Gastroesophageal sphincter (tissue), 4 donors: ENCODE measurements around the gene MALT1. TPM values are rescaled to one million over a fixed set of nuclear protein-coding genes. Genes with fewer than 3 reads are reported as not detected.
"Not testable (repeated sequence)": the region's sequence is repeated elsewhere in the genome, so short reads cannot be mapped to it uniquely, and the experiment has no call there.

Experiments
- ATAC-seq: fragments of 150-250 bp; one replicate; pipeline ENCODE4 v1.9.1; 2016; ENCODE audit warnings: mild to moderate bottlenecking, moderate library complexity
- H3K27ac ChIP-seq, 4 donors: fragments of 200-600 bp; sonication (generic) in 3 of 4; 1 replicate in 3 of 4; 2 replicates in 1 of 4; pipeline ENCODE4 v1.5.1; 2016 to 2019
- H3K27me3 ChIP-seq: fragments of 200-600 bp; sonication (generic); one replicate; pipeline ENCODE4 v1.5.1; 2019
- H3K36me3 ChIP-seq, 2 donors: fragments of 200-600 bp; sonication (generic); one replicate each; pipeline ENCODE4 v1.5.1; 2019; ENCODE audit warnings: control low read depth in 1 of 2
- H3K4me1 ChIP-seq, 3 donors: fragments of 200-600 bp; sonication (generic); 1 replicate in 2 of 3; 2 replicates in 1 of 3; pipeline ENCODE4 v1.5.1; 2016 to 2019; ENCODE audit warnings: control low read depth in 2 of 3
- H3K4me3 ChIP-seq, 2 donors: fragments of 200-600 bp; sonication (generic); one replicate each; pipeline ENCODE4 v1.5.1; 2019; ENCODE audit warnings: mild to moderate bottlenecking in 1 of 2, moderate library complexity in 1 of 2
- H3K9me3 ChIP-seq, 3 donors: fragments of 200-600 bp; sonication (generic); one replicate each; pipeline ENCODE4 v1.5.1; 2017 to 2019; ENCODE audit warnings: control low read depth in 2 of 3
- EP300 ChIP-seq: sonication (generic); formaldehyde crosslinking; IDR thresholded peaks from one replicate; pipeline ENCODE4 v1.6.1; 2017; ENCODE audit warnings: antibody characterized with exemption, mild to moderate bottlenecking
- POLR2A ChIP-seq, 2 donors: fragments of 450-650 bp; IDR thresholded peaks; one replicate each; pipeline ENCODE4 v1.6.1; 2017; ENCODE audit warnings: antibody characterized with exemption in 2 of 2, mild to moderate bottlenecking in 2 of 2, moderate library complexity in 1 of 2
- POLR2AphosphoS5 ChIP-seq: sonication (generic); formaldehyde crosslinking; IDR thresholded peaks from one replicate; pipeline ENCODE4 v1.6.1; 2017; ENCODE audit warnings: antibody characterized with exemption
- WGBS, 2 donors: methylation state at CpG; one replicate each; pipeline ENCODE4 v1.1.5; 2018; ENCODE audit warnings: low coverage in 1 of 2; 5-methylcytosine and 5-hydroxymethylcytosine counted together
- total RNA-seq, 4 donors: library from RNA; depleted of rRNA; stranded (reverse); fragments of >200 nt; gene quantifications; one replicate each; pipeline ENCODE4 v1.1.0, GENCODE V29; 2016
- TF ChIP-seq, protein P1 (sequence below), 4 experiments: fragments of 200-600 bp in 2 of 4; fragments of 450-650 bp in 2 of 4; sonication (generic) in 1 of 4; IDR thresholded peaks; one replicate each; pipeline ENCODE4 v1.5.1; 2017 to 2019; ENCODE audit warnings: antibody characterized with exemption in 4 of 4, mild to moderate bottlenecking in 2 of 4, moderate library complexity in 2 of 4

The MALT1 gene
- total RNA-seq, 4 donors from 2014 or later, result 19.4 to 26.6 (median 24.1) TPM

DNA sequence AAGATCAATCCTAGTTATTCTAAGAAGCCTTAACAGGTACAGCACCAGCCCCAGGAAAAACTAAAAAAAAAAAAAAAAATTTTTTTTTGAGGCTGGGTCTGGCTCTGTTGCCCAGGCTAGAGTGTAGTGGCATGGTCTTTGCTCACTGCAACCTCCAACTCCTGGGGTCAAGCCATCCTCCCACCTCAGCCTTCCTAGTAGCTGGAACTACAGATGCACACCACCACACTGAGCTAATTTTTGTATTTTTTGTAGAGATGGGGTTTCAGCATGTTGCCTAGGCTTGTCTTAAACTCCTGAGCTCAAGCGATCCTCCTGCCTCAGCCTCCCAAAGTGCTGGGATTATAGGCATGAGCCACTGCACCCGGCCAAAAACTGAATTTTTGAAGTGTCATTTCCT lies 32.0 kb upstream of the MALT1 start:
- Histone ChIP-seq H3K9me3 (no peaks in the 10 kb centered on the region), H3K4me3 (no peak overlapping the region), H3K27ac (no peak overlapping the region), H3K27me3 (no peaks in the 10 kb centered on the region), H3K4me1 (no peaks in the 10 kb centered on the region), H3K36me3 (no peaks in the 10 kb centered on the region)
- no peak for ATAC-seq
- TF ChIP-seq EP300 (no peak), POLR2A (IDR thresholded peaks at IDR 0.05) (no peak), POLR2AphosphoS5 (no peak)
- TF ChIP-seq, protein P1, sequence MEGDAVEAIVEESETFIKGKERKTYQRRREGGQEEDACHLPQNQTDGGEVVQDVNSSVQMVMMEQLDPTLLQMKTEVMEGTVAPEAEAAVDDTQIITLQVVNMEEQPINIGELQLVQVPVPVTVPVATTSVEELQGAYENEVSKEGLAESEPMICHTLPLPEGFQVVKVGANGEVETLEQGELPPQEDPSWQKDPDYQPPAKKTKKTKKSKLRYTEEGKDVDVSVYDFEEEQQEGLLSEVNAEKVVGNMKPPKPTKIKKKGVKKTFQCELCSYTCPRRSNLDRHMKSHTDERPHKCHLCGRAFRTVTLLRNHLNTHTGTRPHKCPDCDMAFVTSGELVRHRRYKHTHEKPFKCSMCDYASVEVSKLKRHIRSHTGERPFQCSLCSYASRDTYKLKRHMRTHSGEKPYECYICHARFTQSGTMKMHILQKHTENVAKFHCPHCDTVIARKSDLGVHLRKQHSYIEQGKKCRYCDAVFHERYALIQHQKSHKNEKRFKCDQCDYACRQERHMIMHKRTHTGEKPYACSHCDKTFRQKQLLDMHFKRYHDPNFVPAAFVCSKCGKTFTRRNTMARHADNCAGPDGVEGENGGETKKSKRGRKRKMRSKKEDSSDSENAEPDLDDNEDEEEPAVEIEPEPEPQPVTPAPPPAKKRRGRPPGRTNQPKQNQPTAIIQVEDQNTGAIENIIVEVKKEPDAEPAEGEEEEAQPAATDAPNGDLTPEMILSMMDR (IDR thresholded peaks at IDR 0.05), result no peak
- 96 to 100% methylated on average over 2 of the region's 2 CpGs for WGBS, 2 donors

DNA sequence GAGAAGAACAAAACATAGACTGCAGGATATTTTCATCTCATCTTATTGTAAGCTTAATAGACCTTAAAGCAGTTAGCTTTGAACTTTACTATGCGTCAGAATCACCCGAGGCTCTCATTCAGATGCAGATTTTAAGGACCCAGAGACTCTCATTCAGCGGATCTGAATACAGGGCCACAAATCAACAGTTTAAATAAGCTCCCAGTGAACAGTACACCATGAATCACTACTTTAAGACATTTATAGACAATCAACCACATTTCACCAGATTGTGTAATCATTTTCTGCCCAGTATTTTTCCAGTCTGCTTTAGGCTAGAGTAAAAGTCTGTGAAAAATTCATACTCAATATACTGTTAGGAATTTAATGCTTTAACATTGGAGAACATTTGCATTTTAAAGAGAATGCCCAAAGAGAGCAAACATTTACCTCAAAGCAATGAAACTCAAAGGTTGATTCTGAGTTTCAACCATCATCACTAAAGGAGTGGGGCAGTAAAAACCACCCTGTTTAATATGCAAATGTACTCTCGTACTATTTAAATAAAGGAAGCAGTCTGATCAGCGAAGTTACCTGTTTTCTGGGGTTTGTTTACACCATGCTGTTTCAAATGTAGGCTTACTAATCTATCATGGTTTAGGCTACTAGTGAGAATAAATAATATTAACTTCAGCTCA lies 31.4 kb upstream of the MALT1 start:
- Histone ChIP-seq H3K27ac (no peak overlapping the region), H3K27me3 (no peaks in the 10 kb centered on the region), H3K4me3 (no peak overlapping the region), H3K9me3 (no peaks in the 10 kb centered on the region), H3K36me3 (no peaks in the 10 kb centered on the region), H3K4me1 (no peaks in the 10 kb centered on the region)
- WGBS, 2 donors, result 77 to 87% methylated on average over 5 of the region's 5 CpGs
- TF ChIP-seq, protein P1 (IDR thresholded peaks at IDR 0.05), result no peak
- TF ChIP-seq POLR2A (IDR thresholded peaks at IDR 0.05), result no peak
- no peak for ATAC-seq

- Histone ChIP-seq H3K36me3 (no peaks in the 10 kb centered on the region), H3K27ac (no peak overlapping the region), H3K27me3 (no peaks in the 10 kb centered on the region), H3K9me3 (no peaks in the 10 kb centered on the region), H3K4me3 (no peak overlapping the region), H3K4me1 (no peaks in the 10 kb centered on the region)
- TF ChIP-seq POLR2A (IDR thresholded peaks at IDR 0.05) (no peak), EP300 (no peak), POLR2AphosphoS5 (no peak)
- TF ChIP-seq, protein P1 (IDR thresholded peaks at IDR 0.05), result no peak
- ATAC-seq, result no peak
- 77 to 83% methylated on average over 4 of the region's 4 CpGs for WGBS, 2 donors
Measured at GRCh38 chr18:58640428-58640805, 30.8 kb upstream of the MALT1 start.

GRCh38 chr18:58640891-58641610 lies 30.2 kb upstream of the MALT1 start:
- WGBS, 2 donors, result 84 to 87% methylated on average over 7 of the region's 7 CpGs
- no peak for ATAC-seq

DNA sequence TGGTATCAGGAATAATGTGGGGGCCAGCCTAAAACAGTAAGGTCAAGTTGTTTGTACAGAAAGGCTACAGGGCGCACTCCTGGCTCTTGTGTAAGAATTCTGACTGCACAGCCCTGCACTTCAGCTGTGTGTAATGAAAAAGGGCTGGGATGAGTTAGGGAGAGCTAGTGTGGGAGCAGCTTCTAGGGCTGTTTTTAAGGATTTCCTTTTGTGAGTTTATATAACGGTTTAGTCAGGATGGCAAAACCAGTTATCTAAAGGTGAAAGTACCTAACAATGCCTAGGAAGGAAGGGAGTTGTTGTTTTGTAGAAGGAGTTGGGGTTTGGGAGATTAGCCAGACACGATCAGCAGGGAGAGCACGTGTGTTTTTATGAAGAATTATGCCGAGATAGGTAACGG lies 27.7 kb upstream of the MALT1 start:
- H3K4me3 ChIP-seq, H3K9me3 ChIP-seq, ATAC-seq, H3K27ac ChIP-seq, H3K27me3 ChIP-seq, H3K4me1 ChIP-seq, H3K36me3 ChIP-seq: not testable (repeated sequence)
- 75 to 83% methylated on average over 6 of the region's 6 CpGs for WGBS, 2 donors

More at GRCh38 chr18:58640891-58641610, 30.2 kb upstream of the MALT1 start:
- H3K4me3 ChIP-seq, result no peak overlapping the region
- H3K36me3 ChIP-seq, result no peaks in the 10 kb centered on the region
- H3K27ac ChIP-seq, result no peak overlapping the region
- H3K4me1 ChIP-seq, result no peaks in the 10 kb centered on the region
- TF ChIP-seq, protein P1 (IDR thresholded peaks at IDR 0.05), result no peak
- no peak for TF ChIP-seq POLR2A (IDR thresholded peaks at IDR 0.05)
- no peak for TF ChIP-seq EP300
- TF ChIP-seq POLR2AphosphoS5, result no peak
- no peaks in the 10 kb centered on the region for H3K9me3 ChIP-seq
- H3K27me3 ChIP-seq, result no peaks in the 10 kb centered on the region
